ENCODE results near the gene CFAP20DC.
"Not testable (repeated sequence)": the region's sequence is repeated elsewhere in the genome, so short reads cannot be mapped to it uniquely, and the experiment has no call there.

Gene CFAP20DC

GRCh38 chr3:58724336-58724735, 325.5 kb downstream of the CFAP20DC start:
- no peak for DNase-seq

DNA sequence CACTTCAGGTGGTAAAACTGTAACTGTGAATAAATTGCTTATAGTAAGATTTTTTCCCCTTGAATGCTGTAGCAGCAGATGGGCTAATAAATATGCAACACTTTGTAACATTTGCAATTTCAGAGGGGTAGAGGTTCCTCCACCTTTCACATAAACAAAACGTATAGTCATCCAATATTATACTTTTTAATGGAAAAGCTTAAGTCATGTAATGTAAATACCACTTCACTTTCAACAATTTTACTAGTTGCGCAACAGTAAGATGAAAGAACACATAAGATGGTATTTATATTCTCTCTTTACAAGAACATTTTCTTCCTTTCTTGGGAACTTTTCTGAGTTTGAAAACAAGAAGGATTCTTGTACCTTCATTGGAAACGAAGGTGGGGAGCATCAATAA, 326.7 kb downstream of the CFAP20DC start:
- DNase-seq = no peak

GRCh38 chr3:58722561-58722960, 327.3 kb downstream of the CFAP20DC start:
- DNase-seq = no peak

- no peak for DNase-seq
Observed at GRCh38 chr3:58720526-58720925, 329.3 kb downstream of the CFAP20DC start.

- DNase-seq = no peak
Observed at GRCh38 chr3:58719684-58720083, 330.1 kb downstream of the CFAP20DC start.

- DNase-seq = no peak
Observed at GRCh38 chr3:58713715-58714401, 336.0 kb downstream of the CFAP20DC start.

- DNase-seq = no peak
Observed at GRCh38 chr3:58711871-58712270, 338.0 kb downstream of the CFAP20DC start.

DNA sequence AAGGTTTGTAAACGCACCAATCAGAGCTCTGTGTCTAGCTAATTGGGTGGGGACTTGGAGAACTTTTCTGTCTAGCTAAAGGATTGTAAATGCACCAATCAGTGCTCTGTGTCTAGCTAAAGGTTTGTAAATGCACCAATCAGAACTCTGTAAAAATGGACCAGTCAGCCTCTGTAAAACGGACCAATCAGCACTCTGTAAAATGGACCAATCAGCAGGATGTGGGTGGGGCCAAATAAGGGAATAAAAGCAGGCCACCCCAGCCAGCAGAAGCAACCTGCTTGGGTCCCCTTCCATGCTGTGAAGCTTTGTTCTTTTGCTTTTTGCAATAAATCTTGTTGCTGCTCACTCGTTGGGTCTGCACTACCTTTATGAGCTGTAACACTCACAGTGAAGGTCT, 340.8 kb downstream of the CFAP20DC start:
- DNase-seq = not testable (repeated sequence)

DNA sequence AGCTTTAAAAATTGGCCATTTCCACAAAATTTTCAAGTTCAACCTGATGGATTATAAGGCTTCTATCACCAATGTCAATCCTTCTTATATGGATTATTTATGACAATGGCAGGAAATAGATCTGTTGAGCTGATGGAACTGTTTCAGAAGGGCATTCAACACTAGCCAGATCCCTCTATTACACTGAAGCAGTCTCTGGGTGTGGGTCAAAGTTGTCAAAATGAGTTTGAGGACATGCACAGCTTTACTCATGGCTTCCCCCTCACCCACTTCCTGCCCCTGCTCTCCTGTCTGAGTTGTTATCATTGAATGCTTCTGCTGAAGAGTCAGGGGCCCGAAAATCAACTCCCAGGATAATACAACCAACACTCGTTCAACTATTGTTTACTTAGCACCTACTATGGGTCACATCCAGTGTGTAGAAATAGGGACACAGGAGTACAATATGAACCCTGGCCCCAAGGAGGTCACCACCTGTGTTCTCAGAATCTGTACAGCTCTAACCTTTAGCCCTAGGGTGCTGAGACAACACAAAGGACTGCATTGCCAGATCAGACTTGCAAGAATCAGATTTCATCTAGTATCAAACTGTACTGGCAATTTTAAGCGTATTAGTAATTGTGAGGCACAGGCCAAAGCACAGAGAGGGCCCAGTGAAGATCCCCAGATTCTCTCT, 341.6 kb downstream of the CFAP20DC start:
- DNase-seq = no peak

DNA sequence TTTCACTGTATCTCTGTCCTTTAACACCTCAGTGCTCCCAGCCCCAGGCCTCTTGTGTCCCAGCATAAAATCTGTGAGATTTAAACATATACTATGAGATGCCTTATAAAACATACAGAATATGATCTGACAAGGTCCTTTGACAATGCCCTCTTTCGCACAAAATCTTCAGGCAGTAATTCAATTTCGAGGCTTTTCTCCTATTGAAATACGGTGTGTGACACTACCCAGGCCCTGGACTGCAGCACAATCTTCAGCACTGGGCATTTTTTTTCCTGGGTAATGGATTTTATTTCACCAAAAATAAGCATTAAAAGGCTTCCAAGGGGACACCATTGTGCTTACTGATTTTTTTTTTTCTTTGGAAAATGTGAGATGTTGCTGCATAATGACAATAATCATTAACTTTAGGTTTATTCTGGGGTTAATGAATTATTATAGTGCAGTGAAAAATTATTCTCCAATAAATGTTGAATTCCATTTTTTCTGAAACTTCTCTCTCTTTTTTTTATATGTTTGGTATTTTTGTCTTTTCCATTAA, 342.4 kb downstream of the CFAP20DC start:
- no peak for DNase-seq

GRCh38 chr3:58706395-58707167, 343.2 kb downstream of the CFAP20DC start:
- no peak for DNase-seq

GRCh38 chr3:58704745-58705144, 345.1 kb downstream of the CFAP20DC start:
- peak; percentile 24 for DNase-seq

- DNase-seq = peak; percentile 10
Observed at GRCh38 chr3:58704304-58704703, 345.5 kb downstream of the CFAP20DC start.

- DNase-seq = no peak
Observed at GRCh38 chr3:58698246-58698645, 351.6 kb downstream of the CFAP20DC start.

DNA sequence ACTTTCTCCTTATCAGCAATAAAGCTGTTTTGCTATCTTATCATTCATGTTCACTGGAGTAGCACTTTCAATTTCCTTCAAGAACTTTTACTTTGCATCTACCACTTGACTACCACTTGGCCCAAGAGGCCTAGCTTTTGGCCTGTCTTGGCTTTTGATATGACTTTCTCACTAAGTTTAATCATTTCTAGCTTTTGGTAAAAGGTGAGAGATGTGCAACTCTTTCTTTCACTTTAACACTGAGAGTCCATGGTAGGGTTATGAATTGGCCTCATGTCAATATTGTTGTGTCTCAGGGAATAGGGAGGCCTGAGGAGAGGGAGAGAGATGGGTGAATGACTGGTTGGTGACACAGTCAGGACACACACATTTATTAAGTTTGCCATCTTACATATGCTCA, 352.3 kb downstream of the CFAP20DC start:
- no peak for DNase-seq

GRCh38 chr3:58696813-58697212, 353.0 kb downstream of the CFAP20DC start:
- DNase-seq = not testable (repeated sequence)

DNA sequence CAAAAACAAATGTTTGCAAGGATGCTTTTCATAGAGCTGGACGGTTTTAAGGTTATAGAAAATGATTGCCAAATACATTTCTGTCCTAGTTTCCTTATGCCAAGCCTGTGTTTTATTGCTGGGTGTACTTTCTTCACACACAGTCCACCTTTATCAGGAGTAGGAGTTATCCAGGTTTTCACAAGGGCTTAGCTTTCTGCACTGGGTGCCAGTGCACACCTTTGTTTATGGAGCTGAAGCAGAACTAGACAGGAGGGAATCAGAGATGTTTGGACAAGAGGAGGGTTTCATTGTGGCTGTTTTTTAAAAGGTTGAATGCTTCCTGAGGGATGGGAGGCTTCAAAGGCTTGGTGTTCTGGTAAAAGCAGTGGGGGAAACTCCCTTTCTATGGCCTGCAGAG, 353.7 kb downstream of the CFAP20DC start:
- no peak for DNase-seq

DNA sequence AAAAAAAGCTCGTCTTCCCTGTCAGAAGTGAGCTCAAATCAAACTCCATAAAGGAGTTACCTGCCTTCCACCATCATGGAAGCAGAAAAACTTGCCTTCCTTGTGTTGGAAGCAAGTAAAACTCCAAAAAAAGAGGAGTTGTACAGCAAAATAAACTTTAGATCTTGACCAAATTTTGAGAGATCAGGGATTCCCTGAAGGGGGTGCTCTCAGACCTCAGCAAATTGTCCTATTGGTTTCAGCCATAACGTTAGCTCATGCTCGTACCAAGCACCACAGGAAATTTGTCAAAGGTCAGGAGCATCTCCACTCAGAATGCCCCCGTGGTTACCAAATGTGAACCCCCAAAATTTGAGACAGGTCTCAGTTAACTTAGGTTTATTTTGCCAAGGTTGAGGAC, 354.5 kb downstream of the CFAP20DC start:
- not testable (repeated sequence) for DNase-seq

- DNase-seq = no peak
Observed at GRCh38 chr3:58693940-58694850, 355.6 kb downstream of the CFAP20DC start.

DNA sequence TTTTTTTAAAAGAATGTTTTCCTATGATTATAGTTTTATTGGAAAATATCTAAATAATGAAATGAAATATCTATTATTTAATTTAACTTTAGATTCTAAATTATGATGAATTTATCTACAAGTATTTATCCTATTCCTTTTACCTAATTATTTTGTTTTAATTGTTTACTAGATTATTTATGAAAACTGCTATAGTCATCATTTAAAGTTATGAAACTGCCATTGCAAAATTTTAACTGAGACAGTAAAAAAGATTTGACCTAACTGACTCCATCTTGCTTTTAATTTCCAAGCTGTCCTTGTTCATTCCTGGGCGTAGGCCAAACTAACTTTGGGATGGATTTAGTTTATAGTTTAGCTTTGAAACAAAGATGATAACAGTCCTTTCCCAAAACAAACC, 357.3 kb downstream of the CFAP20DC start:
- no peak for DNase-seq
